Stimulated activated memory B cell treated with anti-CD40 and anti-IgM and Interleukin-4, amounts not matched to agents 10 μg/mL and 1 μg/mL and 100 μg/mL, for 72 hours (primary cell): ENCODE results near the gene CBX8.
"Not testable (repeated sequence)": the region's sequence is repeated elsewhere in the genome, so short reads cannot be mapped to it uniquely, and the experiment has no call there.

Experiments
- ATAC-seq: fragments of 150-1000 bp; cut with Tn5 transposase; 2 replicates; pipeline ENCODE4 v1.10.0; 2021
- H3K27ac Mint-ChIP-seq: one replicate; pipeline ENCODE4 v1.8.0; 2022; ENCODE audit warnings: mild to moderate bottlenecking, mixed read lengths
- H3K27me3 Mint-ChIP-seq: one replicate; pipeline ENCODE4 v1.8.0; 2022; ENCODE audit warnings: mixed read lengths
- H3K36me3 Mint-ChIP-seq: one replicate; pipeline ENCODE4 v1.8.0; 2022; ENCODE audit warnings: mixed read lengths
- H3K4me1 Mint-ChIP-seq: one replicate; pipeline ENCODE4 v1.8.0; 2022; ENCODE audit warnings: mixed read lengths
- H3K4me3 Mint-ChIP-seq: one replicate; pipeline ENCODE4 v1.8.0; 2022; ENCODE audit warnings: mild to moderate bottlenecking, moderate library complexity, mixed read lengths
- H3K9me3 Mint-ChIP-seq: one replicate; pipeline ENCODE4 v1.8.0; 2022; ENCODE audit warnings: mixed read lengths

The CBX8 gene

GRCh38 chr17:79776376-79777119 is 20.3 kb downstream of the CBX8 start:
- H3K4me3 Mint-ChIP-seq = peak overlapping the region; percentile 18
- no peak for ATAC-seq
- peaks cover 90% of the 10 kb centered on the region for H3K27me3 Mint-ChIP-seq
- H3K4me1 Mint-ChIP-seq = peaks cover 15% of the 10 kb centered on the region
- H3K9me3 Mint-ChIP-seq = no peaks in the 10 kb centered on the region
- H3K36me3 Mint-ChIP-seq = no peaks in the 10 kb centered on the region
- no peak overlapping the region for H3K27ac Mint-ChIP-seq

- peaks cover 82% of the 10 kb centered on the region for H3K27me3 Mint-ChIP-seq
- no peak overlapping the region for H3K4me3 Mint-ChIP-seq
- no peak overlapping the region for H3K27ac Mint-ChIP-seq
- H3K36me3 Mint-ChIP-seq = no peaks in the 10 kb centered on the region
- H3K9me3 Mint-ChIP-seq = no peaks in the 10 kb centered on the region
- H3K4me1 Mint-ChIP-seq = peaks cover 13% of the 10 kb centered on the region
- no peak for ATAC-seq
These were observed 21.2 kb downstream of the CBX8 start for GRCh38 chr17:79775632-79776031.

- H3K4me3 Mint-ChIP-seq = no peak overlapping the region
- peaks cover 13% of the 10 kb centered on the region for H3K4me1 Mint-ChIP-seq
- H3K9me3 Mint-ChIP-seq = no peaks in the 10 kb centered on the region
- no peaks in the 10 kb centered on the region for H3K36me3 Mint-ChIP-seq
- H3K27ac Mint-ChIP-seq = no peak overlapping the region
- ATAC-seq = no peak
- H3K27me3 Mint-ChIP-seq = peaks cover 81% of the 10 kb centered on the region
These were observed 22.3 kb downstream of the CBX8 start for GRCh38 chr17:79774561-79774975.

GRCh38 chr17:79772726-79773125 is 24.2 kb downstream of the CBX8 start:
- H3K27me3 Mint-ChIP-seq = peaks cover 86% of the 10 kb centered on the region
- H3K4me3 Mint-ChIP-seq, H3K9me3 Mint-ChIP-seq, H3K4me1 Mint-ChIP-seq, H3K27ac Mint-ChIP-seq, H3K36me3 Mint-ChIP-seq, ATAC-seq: not testable (repeated sequence)

GRCh38 chr17:79771276-79771675 is 25.6 kb downstream of the CBX8 start:
- Mint-ChIP-seq H3K4me3 (no peak overlapping the region), H3K27me3 (peaks cover 88% of the 10 kb centered on the region), H3K36me3 (peaks cover 8% of the 10 kb centered on the region), H3K27ac (no peak overlapping the region), H3K4me1 (no peaks in the 10 kb centered on the region), H3K9me3 (peaks cover 6% of the 10 kb centered on the region)
- no peak for ATAC-seq

GRCh38 chr17:79769570-79770506 is 27.0 kb downstream of the CBX8 start:
- no peaks in the 10 kb centered on the region for H3K4me1 Mint-ChIP-seq
- H3K4me3 Mint-ChIP-seq = no peak overlapping the region
- peaks cover 74% of the 10 kb centered on the region for H3K27me3 Mint-ChIP-seq
- no peak overlapping the region for H3K27ac Mint-ChIP-seq
- ATAC-seq = no peak
- H3K36me3 Mint-ChIP-seq = peaks cover 8% of the 10 kb centered on the region
- peaks cover 6% of the 10 kb centered on the region for H3K9me3 Mint-ChIP-seq

- H3K4me3 Mint-ChIP-seq = no peak overlapping the region
- H3K27me3 Mint-ChIP-seq = peaks cover 50% of the 10 kb centered on the region
- H3K4me1 Mint-ChIP-seq = no peaks in the 10 kb centered on the region
- no peak overlapping the region for H3K27ac Mint-ChIP-seq
- H3K9me3 Mint-ChIP-seq = peaks cover 6% of the 10 kb centered on the region
- ATAC-seq = no peak
- peaks cover 8% of the 10 kb centered on the region for H3K36me3 Mint-ChIP-seq
These were observed 31.2 kb downstream of the CBX8 start for GRCh38 chr17:79765708-79766107.

- peaks cover 45% of the 10 kb centered on the region for H3K27me3 Mint-ChIP-seq
- no peaks in the 10 kb centered on the region for H3K9me3 Mint-ChIP-seq
- H3K36me3 Mint-ChIP-seq = no peaks in the 10 kb centered on the region
- H3K27ac Mint-ChIP-seq = no peak overlapping the region
- no peaks in the 10 kb centered on the region for H3K4me1 Mint-ChIP-seq
- no peak for ATAC-seq
- H3K4me3 Mint-ChIP-seq = no peak overlapping the region
These were observed 34.8 kb downstream of the CBX8 start for GRCh38 chr17:79761894-79762589.

GRCh38 chr17:79760197-79760906 is 36.5 kb downstream of the CBX8 start:
- ATAC-seq = no peak
- H3K4me1 Mint-ChIP-seq = no peaks in the 10 kb centered on the region
- H3K36me3 Mint-ChIP-seq = no peaks in the 10 kb centered on the region
- peaks cover 51% of the 10 kb centered on the region for H3K27me3 Mint-ChIP-seq
- no peak overlapping the region for H3K4me3 Mint-ChIP-seq
- H3K27ac Mint-ChIP-seq = no peak overlapping the region
- H3K9me3 Mint-ChIP-seq = no peaks in the 10 kb centered on the region

GRCh38 chr17:79758271-79758670 is 38.6 kb downstream of the CBX8 start:
- ATAC-seq = no peak
- Mint-ChIP-seq H3K4me1 (no peaks in the 10 kb centered on the region), H3K36me3 (no peaks in the 10 kb centered on the region), H3K4me3 (no peak overlapping the region), H3K27me3 (peaks cover 58% of the 10 kb centered on the region), H3K9me3 (no peaks in the 10 kb centered on the region), H3K27ac (no peak overlapping the region)

- Mint-ChIP-seq H3K36me3 (no peaks in the 10 kb centered on the region), H3K9me3 (no peaks in the 10 kb centered on the region), H3K4me3 (no peak overlapping the region), H3K27me3 (peaks cover 53% of the 10 kb centered on the region), H3K27ac (no peak overlapping the region), H3K4me1 (no peaks in the 10 kb centered on the region)
- ATAC-seq = no peak
These were observed 39.6 kb downstream of the CBX8 start for GRCh38 chr17:79757140-79757745.

- no peak overlapping the region for H3K27ac Mint-ChIP-seq
- no peak for ATAC-seq
- no peaks in the 10 kb centered on the region for H3K36me3 Mint-ChIP-seq
- H3K9me3 Mint-ChIP-seq = no peaks in the 10 kb centered on the region
- H3K27me3 Mint-ChIP-seq = peaks cover 46% of the 10 kb centered on the region
- no peaks in the 10 kb centered on the region for H3K4me1 Mint-ChIP-seq
- H3K4me3 Mint-ChIP-seq = no peak overlapping the region
These were observed 41.3 kb downstream of the CBX8 start for GRCh38 chr17:79755591-79755990.

GRCh38 chr17:79754903-79755302 is 42.0 kb downstream of the CBX8 start:
- not testable (repeated sequence) for H3K4me3 Mint-ChIP-seq, H3K9me3 Mint-ChIP-seq, ATAC-seq, H3K27ac Mint-ChIP-seq, H3K4me1 Mint-ChIP-seq, H3K36me3 Mint-ChIP-seq
- peaks cover 41% of the 10 kb centered on the region for H3K27me3 Mint-ChIP-seq

- no peak overlapping the region for H3K4me3 Mint-ChIP-seq
- H3K9me3 Mint-ChIP-seq = no peaks in the 10 kb centered on the region
- peaks cover 42% of the 10 kb centered on the region for H3K27me3 Mint-ChIP-seq
These were observed 42.5 kb downstream of the CBX8 start for GRCh38 chr17:79754370-79754769.

More at GRCh38 chr17:79754370-79754769, 42.5 kb downstream of the CBX8 start:
- Mint-ChIP-seq H3K36me3 (no peaks in the 10 kb centered on the region), H3K27ac (no peak overlapping the region), H3K4me1 (no peaks in the 10 kb centered on the region)
- ATAC-seq = no peak
